ENCODE data around the gene NACAD. TPM values are rescaled to one million over a fixed set of nuclear protein-coding genes. Genes with fewer than 3 reads are reported as not detected.

The NACAD gene
- total RNA-seq, 1 donor from 2014 or later = 5.5 TPM

GRCh38 chr7:45088146-45088701 is 545 bp downstream of the NACAD start:
- DNase-seq = no peak

DNA sequence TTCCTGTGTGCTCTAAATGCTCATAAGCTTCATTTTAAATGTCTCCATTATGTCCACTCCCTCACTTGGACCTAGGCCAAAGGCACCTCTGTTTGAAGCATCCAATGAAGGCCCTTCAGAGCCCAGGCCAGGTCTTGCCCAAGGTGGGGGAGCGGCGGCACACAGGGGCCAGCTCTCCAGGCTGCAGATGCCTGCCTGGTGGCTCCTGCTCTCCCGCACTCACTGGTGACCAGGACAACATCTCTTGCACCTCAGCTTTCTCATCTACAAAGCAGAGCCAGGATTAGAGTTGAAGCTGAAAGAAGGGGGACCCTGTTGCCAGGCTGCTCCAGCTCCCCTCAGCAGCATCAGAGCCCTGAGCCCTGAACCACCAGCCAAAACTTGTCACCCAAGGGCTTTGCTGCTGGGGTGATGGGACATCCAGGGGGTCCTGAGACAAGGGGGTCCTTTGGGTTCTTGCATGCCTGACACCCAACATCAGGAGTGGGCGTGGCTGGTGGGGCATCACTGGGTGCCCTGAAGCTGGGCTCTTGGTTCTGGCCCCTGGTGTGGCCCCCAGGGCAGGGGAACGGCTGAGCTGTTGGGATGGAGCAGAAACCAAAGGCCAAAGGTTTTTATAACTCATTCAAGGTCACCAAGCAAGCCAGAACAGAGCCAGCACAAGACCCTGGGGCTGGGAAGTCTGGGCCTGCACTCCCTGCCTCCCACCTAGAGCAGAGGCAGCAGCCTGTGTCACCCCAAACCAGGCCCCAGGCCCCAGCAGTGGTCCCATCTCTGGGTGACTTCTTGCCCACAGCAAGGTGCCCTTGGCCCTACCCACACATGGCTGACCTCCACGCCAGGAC is 1.2 kb downstream of the NACAD start:
- no peak for DNase-seq

DNA sequence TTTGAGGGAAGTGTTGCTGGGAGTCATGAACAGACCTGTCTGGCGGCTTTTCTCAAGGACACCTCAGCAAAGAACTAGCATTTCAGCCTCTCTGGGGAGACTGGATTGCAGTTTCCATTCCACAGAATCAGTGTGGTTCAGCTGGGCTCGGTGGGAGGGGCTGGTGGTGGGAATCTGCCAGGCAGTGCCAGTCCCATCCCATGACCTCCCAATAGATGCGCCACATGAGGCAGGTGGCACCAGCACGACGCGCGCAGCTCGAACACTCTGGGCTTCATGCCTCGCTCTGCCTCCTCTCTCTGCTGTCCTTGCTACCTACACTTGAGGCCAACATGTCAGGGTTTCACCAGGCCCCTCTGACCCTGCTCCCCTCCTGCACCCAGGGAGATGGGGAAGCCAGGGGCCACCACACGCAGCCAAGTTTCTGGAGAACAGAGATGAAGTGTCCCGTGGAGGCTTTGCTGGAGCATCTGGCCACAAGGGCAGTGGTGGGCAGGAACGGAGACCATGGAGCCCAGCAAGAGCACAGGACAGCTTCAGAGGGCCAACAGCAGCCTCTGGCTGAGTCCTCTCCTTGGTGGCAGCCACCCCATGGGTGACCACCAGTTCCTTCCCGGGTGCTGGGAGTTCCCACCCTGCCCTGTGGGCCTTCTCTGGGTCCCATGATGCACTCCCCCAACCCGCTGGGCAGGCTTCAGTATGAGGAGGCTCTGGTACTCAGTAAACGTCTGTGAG is 2.3 kb downstream of the NACAD start:
- peak; percentile 61 for DNase-seq

- no peak for DNase-seq
Measured at GRCh38 chr7:45085619-45086200, 3.1 kb downstream of the NACAD start.

DNA sequence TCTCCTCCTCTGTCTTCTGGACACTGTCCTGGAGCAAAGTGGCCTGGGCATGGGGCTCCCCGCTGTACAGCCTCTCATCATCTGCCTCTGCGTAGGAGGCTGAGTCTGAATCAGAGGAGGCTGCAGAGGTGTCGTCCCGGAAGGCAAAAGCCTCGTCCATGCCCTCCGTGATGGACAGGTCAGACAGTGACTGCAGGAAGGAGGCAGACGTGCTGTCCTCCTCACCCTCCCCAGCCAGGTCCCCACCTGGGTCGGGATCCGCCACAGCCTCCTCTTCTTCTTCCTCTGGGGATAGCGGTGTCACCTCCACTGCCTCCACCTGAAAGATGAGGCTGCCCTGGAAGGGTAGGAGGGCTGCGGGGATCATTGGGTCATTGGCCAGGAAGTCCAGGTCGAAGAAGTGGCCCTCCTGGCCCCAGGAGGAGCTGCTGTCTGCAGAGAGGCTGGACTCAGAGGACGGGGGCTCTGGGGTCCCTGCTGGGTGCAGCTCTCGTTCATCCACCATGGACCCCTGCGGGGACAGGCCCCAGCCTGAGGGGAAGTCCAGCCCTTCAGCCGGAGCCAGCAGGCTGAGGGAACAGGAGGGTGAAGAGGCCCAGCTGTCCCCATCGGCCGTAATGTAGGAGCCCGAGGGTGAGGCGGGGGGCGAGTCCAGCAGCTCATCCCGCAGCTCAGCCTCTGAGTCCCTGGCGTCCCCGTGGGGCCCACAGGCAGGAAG is 3.7 kb downstream of the NACAD start:
- DNase-seq = no peak

GRCh38 chr7:45084336-45084735 is 4.4 kb downstream of the NACAD start:
- DNase-seq = no peak

DNA sequence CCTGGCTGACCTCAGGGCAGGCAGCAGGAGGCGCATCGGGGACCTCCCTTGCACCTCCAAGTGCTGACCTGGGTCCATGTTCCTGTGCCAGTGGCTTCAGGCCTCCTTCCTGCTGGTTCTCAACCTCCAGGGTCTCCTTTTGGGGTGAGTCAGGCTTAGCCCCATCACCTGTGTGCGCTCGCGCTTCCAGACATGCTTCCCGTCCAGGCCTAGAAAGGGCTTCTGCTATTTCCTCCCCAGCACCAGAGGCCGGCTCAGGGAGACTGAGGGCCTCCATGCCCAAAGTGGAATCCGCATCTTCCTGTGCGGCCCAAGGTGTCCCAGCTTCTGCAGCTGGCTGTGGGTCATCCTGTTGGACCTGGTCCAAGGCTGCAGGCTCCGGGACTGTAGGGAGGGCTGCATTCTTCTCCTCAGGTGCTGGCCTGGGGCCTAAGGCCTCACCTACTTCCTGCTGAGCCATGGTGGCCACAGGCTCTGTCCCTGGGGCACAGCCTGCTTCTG is 5.9 kb downstream of the NACAD start:
- DNase-seq = no peak

DNA sequence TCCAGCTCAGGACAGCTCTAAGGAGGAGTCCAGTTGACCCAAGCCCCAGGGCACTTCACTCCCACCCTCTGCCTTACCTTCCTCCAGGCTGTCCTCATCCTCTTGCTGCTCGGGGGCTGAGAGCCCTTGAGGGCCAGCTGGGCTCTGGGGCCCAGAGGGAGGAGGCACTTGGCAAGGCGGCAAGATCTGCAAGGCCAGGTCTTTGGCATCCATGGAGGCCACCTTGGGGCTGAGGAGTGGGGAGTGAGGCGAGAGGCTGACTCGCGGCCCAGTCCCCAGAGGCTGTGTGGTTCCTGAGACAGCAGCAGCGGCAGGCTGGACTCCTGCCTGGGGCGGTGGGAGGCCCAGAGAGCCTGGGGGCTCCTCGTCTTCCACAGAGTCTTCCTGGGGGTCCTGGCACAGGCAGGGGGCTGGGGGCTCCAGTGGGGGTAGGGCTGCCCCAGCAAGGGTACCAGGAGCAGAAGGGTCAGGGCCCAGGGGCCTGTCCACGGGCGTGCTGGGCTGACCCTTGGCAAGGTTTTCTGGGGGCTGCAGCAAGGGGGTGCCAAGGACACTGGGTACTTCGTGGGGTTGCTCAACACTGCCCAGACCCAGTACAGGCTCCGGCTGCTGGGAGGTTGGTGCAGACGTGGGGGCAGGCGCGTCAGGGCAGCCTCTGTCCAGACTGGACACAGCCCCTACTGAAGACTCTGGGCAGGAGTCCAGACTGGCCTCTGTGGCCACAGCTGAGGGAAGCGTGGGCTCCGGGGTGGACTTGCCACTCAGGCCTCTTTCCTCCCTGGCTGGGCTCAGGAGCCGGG is 6.5 kb downstream of the NACAD start:
- no peak for DNase-seq

DNA sequence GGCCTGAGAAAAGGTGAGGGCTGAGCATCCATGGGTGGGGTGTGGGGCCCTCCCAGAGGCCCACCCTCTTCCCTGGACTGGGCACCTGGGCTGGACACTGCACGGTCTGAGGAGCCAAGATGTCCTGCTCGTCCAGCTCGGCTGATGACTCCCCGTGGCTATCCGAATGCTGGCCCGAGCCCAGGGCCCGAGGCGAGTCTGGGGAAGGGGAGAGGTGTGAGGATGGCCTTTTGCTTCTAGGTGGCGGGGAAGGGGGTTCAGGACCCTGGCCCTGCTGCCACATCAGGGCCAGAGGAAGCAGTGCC is 7.1 kb downstream of the NACAD start:
- DNase-seq = no peak

DNA sequence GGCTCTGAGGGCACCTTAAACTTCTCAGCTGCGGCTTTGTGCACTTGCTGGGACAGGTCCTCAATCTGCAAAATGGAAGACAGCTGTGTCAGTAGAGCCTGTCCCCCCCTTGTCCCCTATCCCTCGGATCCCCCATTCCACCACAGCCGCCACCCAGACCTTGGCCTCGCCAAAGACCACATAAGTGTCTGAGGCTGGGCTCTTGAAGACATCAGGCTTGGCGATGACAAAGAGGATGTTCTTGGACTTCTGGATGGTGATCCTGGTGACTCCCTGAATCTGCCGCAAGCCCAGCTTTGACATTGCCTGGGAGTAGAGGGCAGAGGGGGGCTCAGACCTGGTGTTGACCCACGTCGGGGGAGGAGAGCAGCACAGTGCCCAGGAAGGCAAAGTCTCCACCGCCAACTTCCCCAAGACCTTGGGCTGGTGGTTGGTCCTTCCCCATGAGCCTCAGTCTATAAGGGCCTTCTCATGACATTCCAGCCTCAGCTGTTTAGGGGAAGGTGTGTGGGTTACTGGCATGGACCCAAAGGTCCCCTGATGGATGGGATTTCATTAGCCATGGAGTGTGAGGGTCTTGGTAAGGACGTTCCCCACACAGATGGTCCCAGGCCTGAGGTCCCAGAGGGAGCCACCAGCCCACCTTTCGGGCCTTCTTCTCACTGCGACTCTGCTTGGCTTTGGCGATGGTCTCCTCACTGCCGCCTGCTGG is 7.7 kb downstream of the NACAD start:
- DNase-seq = no peak

DNA sequence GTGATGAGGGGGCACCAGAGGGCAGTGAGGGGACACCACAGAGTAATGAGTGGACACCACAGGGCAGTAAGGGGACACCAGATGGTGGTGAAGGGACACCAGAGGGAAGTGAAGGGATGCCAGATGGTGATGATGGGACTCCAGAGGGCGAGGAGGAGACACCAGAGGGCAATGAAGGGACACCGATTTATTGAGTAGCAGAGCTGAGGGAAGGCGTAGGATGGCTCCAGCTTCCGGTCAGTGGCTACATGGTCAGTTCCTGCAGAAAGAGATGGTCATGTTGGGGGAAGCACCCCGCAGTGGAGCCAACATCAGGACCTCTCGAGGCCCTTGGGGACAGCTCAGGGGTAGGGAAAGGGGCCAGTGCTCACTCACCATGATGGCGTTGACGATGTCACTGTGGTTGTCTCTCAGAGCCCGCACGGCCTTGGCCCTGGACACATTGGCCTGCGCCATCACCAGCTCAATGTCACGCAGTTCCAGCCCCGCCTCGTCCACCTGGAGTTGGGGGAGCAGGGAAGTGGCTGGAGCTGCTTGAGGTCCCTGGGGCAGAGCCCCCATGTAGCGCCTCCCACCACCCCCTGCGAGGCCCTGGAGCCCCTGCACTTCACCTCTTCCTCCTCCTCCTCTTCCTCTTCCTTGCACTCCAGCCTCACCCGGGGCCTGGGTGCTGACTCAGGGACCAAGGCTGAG is 8.4 kb downstream of the NACAD start:
- no peak for DNase-seq

GRCh38 chr7:45078125-45078681 is 10.6 kb downstream of the NACAD start:
- no peak for DNase-seq

GRCh38 chr7:45077579-45077978 is 11.2 kb downstream of the NACAD start:
- no peak for DNase-seq

DNA sequence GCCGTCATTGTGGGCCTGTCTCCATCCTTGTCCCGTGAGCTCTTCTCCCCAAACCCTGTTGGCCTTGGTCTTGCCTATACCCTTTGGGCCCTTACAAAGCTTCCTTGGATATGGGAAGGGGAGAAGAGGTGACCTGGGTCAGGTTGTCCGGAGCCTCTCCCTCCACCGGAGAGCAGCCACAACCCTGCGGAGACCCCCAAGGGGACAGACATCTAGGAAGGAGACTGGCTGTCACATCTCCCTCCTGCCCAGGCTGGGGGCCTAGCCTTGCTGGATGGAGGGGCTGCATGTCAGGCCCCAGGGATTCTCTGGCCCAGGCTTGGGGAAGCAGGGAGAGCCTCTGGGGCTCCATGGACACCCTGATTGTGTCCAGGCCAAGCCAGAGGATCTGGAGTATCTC is 11.8 kb downstream of the NACAD start:
- no peak for DNase-seq

DNA sequence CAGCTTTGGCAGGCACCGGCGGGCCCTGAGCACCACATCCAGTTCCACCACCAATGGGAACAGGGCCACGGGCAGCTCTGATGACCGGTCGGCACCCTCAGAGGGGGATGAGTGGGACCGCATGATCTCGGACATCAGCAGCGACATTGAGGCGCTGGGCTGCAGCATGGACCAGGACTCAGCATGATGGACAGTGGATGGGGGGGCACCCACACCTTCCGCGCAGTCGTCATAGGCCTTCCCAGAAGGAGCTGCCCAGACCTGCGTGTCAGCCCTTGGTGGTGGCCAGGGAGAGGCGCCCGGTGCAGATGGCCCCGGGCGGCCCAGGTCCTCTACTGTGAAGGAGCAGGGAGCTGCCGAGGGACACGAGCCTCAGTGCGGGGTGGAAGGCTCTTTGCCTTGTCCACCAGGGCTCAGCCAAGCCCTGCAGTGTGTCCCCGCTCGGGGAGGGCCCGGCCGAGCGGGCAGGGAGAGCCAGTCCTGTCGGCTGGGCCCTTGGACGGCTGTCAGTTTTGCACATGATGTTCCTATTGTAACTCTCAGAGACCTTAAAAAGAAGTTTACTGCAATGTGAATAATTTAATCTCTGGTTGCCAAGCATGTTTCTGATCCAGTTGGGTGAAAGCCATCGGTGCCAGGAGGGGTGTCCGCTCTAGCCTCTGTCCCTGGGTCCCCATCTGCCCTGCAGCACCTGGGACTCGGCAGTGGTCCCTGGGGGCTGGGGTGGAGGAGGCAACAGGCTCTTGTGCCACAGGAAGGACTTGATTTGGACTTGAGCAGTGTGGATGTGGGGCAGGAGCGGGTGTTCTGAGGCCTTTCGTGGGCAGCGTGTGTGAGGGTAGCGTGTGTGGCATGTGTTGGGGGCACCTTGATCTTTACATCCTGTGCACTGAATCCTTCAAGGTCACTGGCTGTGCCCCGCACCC is 12.6 kb downstream of the NACAD start:
- no peak for DNase-seq

DNA sequence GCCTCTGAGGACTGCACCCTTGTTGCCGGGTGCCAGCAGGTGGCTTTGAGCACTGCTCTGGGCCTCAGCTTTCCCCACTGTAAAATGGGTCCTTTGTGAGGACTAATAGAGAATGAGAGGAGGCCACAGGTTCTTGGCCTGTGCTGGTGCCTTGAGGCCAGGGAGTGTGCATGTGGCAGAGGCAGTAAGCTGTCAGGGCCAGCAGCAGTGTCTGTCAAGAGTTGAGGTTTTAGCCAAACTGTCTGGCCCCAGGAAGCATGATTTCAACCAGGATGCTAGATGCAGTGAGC is 13.5 kb downstream of the NACAD start:
- DNase-seq = no peak

DNA sequence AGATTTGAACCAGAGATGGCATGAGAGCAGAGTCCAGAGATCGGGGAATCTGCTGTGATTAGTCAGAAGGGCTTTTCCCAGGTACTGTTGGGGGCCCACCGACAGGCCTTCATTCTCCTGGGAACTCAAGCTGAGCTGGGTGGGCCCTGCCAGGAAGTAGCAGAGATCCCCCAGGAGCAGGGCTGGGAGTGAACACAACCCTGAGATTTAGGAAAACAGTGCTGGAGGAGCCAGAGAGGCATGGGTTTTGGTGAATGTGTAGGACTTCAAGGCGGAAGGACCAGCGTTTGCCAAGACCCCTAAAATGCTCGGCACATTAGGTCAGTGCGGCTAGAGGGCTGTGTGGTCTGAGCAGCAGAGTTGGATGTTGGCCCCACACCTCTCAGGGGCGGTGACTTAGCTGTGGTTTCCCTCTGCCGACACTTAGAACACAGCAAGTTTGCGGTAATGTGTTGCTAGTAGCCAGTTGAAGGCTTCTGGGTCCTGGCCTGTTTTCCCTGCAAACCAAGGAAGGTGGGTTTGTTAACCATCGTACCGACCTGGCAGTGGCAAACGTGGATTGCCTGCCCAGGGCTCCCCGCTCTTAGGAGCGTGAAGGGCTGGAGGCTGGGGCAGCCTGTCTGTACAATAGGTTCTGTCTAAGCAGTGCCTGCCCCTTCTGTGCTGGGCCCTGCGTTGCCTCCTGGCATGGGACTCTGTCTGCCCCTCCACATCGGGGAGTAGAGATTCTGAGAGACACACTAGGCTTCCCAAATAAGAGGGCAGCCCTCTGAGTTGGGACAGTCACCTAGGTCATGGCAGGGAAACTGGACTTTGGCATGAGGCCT is 14.0 kb downstream of the NACAD start:
- no peak for DNase-seq

Data from occipital lobe (tissue), 2 donors.